Measurements from ENCODE around the gene PID1. TPM values are rescaled to one million over a fixed set of nuclear protein-coding genes. Genes with fewer than 3 reads are reported as not detected.
A peak's percentile ranks its signal among the peaks of the same experiment; 100 is the strongest.

PID1 gene
- total and polyA plus RNA-seq, 12 donors = 4.5 to 81.9 (median 47.0) TPM

DNA sequence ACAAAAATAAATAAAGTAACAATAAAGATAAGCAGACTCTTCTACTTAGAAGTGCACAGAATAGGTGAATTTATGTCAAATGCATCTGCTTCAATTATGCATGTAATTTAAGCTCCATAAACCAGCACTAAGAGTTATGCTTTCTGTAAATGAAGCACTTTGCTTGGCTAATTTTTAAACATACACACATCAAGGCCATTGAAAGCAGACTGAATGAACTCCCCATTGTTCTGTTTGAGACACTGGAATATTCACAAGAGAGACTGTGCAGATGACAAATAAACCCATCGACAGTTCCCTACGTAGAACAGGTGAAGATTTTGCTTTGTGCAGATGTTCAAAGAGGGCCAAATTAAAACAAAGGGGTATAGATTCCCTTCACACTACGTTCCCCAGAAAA lies 133.4 kb downstream of the PID1 start:
- Histone ChIP-seq H3K4me1 (replicated peaks in 1 of 2) (peaks cover 6 to 21% of the 10 kb centered on the region in 2 donors), H3K27ac (no peak overlapping the region), H3K27me3 (no peaks in the 10 kb centered on the region), H3K9me3 (replicated peaks in 1 of 3) (no peaks in the 10 kb centered on the region), H3K36me3 (replicated peaks in 1 of 2) (no peaks in the 10 kb centered on the region), H3K4me3 (no peak overlapping the region)
- DNase-seq = no peak
- TF ChIP-seq CTCF (IDR thresholded peaks at IDR 0.05) = no peak
- TF ChIP-seq POLR2A (IDR thresholded peaks at IDR 0.05) = no peak
- WGBS, 4 donors = 65 to 79% (median 75%) methylated on average over 3 of the region's 3 CpGs
- intact Hi-C loops (cut with DNase I) = loop anchor here (5.0 kb wide), 2 partner anchors 130 to 140 kb away; no protein-coding TSS in a partner anchor

DNA sequence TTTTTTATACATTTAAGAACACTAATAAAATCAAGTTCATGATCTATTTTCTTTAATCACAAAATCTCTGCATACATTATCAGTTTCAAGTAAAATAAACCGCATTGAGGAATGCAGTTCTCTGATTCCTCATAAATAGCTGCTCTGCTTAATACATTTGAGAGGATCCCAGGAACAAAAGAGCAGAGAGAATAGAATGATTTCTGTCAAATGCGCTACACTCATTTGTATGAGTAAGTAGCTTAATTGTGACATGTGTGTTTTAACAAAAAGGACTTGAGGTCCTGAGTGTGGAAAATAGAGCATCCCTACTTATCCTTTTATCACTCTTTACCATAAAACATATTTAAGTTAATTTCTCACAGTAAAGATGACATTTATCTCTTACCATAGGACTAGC lies 134.0 kb downstream of the PID1 start:
- DNase-seq = no peak
- 93 to 96% (median 95%) methylated on average over 2 of the region's 2 CpGs for WGBS, 4 donors
- intact Hi-C loops (cut with DNase I) = loop anchor here (5.0 kb wide), 2 partner anchors 130 to 140 kb away; no protein-coding TSS in a partner anchor
- Histone ChIP-seq H3K27me3 (no peaks in the 10 kb centered on the region), H3K4me3 (no peak overlapping the region), H3K9me3 (replicated peaks in 1 of 3) (no peaks in the 10 kb centered on the region), H3K27ac (no peak overlapping the region), H3K4me1 (replicated peaks in 1 of 2) (peaks cover 10 to 27% of the 10 kb centered on the region in 2 donors), H3K36me3 (replicated peaks in 1 of 2) (no peaks in the 10 kb centered on the region)
- TF ChIP-seq POLR2A (IDR thresholded peaks at IDR 0.05) (no peak), CTCF (IDR thresholded peaks at IDR 0.05) (no peak)

GRCh38 chr2:229133155-229133772 lies 137.8 kb downstream of the PID1 start:
- intact Hi-C loops (cut with DNase I) = no loop called here
- H3K27me3 ChIP-seq = no peaks in the 10 kb centered on the region
- WGBS, 4 donors = 36 to 45% (median 43%) methylated on average over 5 of the region's 5 CpGs
- no peak overlapping the region for H3K27ac ChIP-seq
- H3K36me3 ChIP-seq (replicated peaks in 1 of 2) = no peaks in the 10 kb centered on the region
- peaks cover 20 to 33% of the 10 kb centered on the region in 2 donors for H3K4me1 ChIP-seq (replicated peaks in 1 of 2)
- no peak overlapping the region for H3K4me3 ChIP-seq
- TF ChIP-seq POLR2A (IDR thresholded peaks at IDR 0.05) (no peak), CTCF (IDR thresholded peaks at IDR 0.05) (peak; percentile 27 to 72 (median 60))
- DNase-seq = peak in 4 of 7 donors; percentile 19 to 37 (median 34)
- no peaks in the 10 kb centered on the region for H3K9me3 ChIP-seq (replicated peaks in 1 of 3)

GRCh38 chr2:229132236-229132635 lies 138.9 kb downstream of the PID1 start:
- Histone ChIP-seq H3K4me3 (no peak overlapping the region), H3K27ac (peak overlapping the region in 3 of 5 donors; percentile 34 to 53 (median 53)), H3K4me1 (replicated peaks in 1 of 2) (peaks cover 23 to 33% of the 10 kb centered on the region in 2 donors), H3K27me3 (no peaks in the 10 kb centered on the region), H3K9me3 (replicated peaks in 1 of 3) (no peaks in the 10 kb centered on the region), H3K36me3 (replicated peaks in 1 of 2) (no peaks in the 10 kb centered on the region)
- 26 to 45% (median 43%) methylated on average over 6 of the region's 6 CpGs for WGBS, 4 donors
- TF ChIP-seq POLR2A (IDR thresholded peaks at IDR 0.05) (no peak), CTCF (IDR thresholded peaks at IDR 0.05) (no peak)
- DNase-seq = peak; percentile 30 to 80 (median 63)
- intact Hi-C loops (cut with DNase I) = no loop called here
